ENCODE data around the gene IDH3G. TPM values are rescaled to one million over a fixed set of nuclear protein-coding genes. Genes with fewer than 3 reads are reported as not detected.
"Not testable (repeated sequence)": the region's sequence is repeated elsewhere in the genome, so short reads cannot be mapped to it uniquely, and the experiment has no call there.

Gene IDH3G
- total RNA-seq, 1 donor from 2014 or later: 56.7 TPM

DNA sequence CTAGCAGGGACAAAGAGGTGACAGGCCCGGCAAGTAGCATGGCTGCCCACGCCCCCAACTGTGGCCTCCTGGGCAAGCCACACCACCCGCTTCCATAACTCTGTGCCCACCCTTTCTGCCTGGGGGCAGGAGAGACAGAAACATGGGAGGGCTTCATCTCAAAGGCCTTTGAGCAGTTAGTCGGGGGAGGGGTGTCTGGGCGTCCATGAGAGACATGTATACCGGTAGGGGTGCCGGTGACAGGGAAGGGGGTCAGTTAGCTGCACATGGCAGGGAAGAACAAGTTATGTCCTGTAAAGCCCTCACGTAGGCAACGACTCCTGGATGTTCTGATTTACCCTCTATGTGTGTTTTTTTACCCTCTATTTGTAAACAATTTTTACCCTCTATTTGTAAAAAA lies 26.9 kb upstream of the IDH3G start:
- Mint-ChIP-seq H3K36me3 (ENCODE audit: unreplicated experiment) (no peaks in the 10 kb centered on the region), H3K27ac (ENCODE audit: unreplicated experiment) (peak overlapping the region; percentile 62), H3K9me3 (ENCODE audit: unreplicated experiment) (peaks cover 7% of the 10 kb centered on the region), H3K4me1 (ENCODE audit: low read depth, unreplicated experiment) (peaks cover 10% of the 10 kb centered on the region), H3K4me3 (ENCODE audit: unreplicated experiment) (peak overlapping the region; percentile 61), H3K27me3 (ENCODE audit: unreplicated experiment) (peaks cover 9% of the 10 kb centered on the region)
- no peak for DNase-seq
- TF ChIP-seq, protein P1, sequence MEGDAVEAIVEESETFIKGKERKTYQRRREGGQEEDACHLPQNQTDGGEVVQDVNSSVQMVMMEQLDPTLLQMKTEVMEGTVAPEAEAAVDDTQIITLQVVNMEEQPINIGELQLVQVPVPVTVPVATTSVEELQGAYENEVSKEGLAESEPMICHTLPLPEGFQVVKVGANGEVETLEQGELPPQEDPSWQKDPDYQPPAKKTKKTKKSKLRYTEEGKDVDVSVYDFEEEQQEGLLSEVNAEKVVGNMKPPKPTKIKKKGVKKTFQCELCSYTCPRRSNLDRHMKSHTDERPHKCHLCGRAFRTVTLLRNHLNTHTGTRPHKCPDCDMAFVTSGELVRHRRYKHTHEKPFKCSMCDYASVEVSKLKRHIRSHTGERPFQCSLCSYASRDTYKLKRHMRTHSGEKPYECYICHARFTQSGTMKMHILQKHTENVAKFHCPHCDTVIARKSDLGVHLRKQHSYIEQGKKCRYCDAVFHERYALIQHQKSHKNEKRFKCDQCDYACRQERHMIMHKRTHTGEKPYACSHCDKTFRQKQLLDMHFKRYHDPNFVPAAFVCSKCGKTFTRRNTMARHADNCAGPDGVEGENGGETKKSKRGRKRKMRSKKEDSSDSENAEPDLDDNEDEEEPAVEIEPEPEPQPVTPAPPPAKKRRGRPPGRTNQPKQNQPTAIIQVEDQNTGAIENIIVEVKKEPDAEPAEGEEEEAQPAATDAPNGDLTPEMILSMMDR (IDR thresholded peaks at IDR 0.05; ENCODE audit: partially characterized antibody, unreplicated experiment): no peak

DNA sequence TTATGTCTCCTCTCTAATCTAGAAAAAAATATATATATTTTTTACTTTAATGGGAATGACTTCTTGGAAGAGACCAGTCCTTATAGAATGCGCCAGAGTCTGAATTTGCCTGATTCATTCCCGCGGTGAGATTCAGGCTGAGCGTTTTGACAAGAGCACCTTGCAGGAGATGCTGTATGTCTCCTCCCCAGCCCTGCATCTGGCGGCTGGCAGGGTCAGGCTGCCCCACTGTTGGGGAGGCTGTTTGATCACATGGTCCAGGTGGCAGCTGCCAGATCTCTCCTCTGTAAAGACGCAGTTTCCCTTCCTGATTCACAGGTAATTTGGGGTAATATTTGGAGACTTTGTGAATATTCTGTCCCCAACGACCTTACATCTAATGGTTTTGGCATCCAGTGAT lies 26.4 kb upstream of the IDH3G start:
- no peak for DNase-seq
- Mint-ChIP-seq H3K4me1 (ENCODE audit: low read depth, unreplicated experiment) (peaks cover 10% of the 10 kb centered on the region), H3K9me3 (ENCODE audit: unreplicated experiment) (peaks cover 7% of the 10 kb centered on the region), H3K36me3 (ENCODE audit: unreplicated experiment) (no peaks in the 10 kb centered on the region), H3K4me3 (ENCODE audit: unreplicated experiment) (peak overlapping the region; percentile 61), H3K27me3 (ENCODE audit: unreplicated experiment) (peaks cover 9% of the 10 kb centered on the region), H3K27ac (ENCODE audit: unreplicated experiment) (peak overlapping the region; percentile 62)
- TF ChIP-seq, protein P1 (IDR thresholded peaks at IDR 0.05; ENCODE audit: partially characterized antibody, unreplicated experiment): no peak

DNA sequence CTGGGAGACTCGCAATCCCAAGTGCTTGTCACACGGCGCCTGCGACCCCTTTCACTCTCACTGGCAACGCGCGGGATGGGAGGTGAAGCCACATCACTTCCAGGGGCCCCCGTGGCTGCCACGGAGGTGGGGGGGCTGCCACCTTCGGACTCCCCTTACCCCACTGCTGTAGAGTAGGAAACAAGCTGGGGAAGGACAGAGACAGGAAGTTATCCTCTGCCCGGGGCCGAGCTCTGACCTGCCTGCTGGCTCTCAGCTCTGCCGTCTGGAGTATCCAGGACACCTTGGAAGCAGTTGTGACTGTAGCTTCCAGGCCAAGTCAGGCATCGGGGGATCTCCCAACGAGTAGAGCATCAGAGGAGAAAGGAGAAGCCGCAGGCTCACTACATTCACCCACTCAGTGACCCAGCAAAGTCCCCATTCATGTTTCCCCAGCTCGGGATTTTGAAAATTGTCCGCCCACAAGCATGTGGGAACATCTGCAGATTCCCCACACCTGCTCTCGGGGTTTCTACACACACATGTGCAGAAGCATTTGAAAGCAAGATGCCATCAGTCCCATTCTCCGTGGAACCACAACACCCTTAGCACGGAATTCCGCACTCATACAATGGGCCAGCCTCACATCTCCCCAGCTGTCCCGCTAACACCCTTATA lies 25.3 kb upstream of the IDH3G start:
- Mint-ChIP-seq H3K27me3 (ENCODE audit: unreplicated experiment) (peaks cover 10% of the 10 kb centered on the region), H3K9me3 (ENCODE audit: unreplicated experiment) (peaks cover 7% of the 10 kb centered on the region), H3K36me3 (ENCODE audit: unreplicated experiment) (no peaks in the 10 kb centered on the region), H3K4me3 (ENCODE audit: unreplicated experiment) (peak overlapping the region; percentile 63), H3K4me1 (ENCODE audit: low read depth, unreplicated experiment) (peaks cover 10% of the 10 kb centered on the region), H3K27ac (ENCODE audit: unreplicated experiment) (peak overlapping the region; percentile 79)
- DNase-seq: no peak
- TF ChIP-seq, protein P1 (IDR thresholded peaks at IDR 0.05; ENCODE audit: partially characterized antibody, unreplicated experiment): no peak

DNA sequence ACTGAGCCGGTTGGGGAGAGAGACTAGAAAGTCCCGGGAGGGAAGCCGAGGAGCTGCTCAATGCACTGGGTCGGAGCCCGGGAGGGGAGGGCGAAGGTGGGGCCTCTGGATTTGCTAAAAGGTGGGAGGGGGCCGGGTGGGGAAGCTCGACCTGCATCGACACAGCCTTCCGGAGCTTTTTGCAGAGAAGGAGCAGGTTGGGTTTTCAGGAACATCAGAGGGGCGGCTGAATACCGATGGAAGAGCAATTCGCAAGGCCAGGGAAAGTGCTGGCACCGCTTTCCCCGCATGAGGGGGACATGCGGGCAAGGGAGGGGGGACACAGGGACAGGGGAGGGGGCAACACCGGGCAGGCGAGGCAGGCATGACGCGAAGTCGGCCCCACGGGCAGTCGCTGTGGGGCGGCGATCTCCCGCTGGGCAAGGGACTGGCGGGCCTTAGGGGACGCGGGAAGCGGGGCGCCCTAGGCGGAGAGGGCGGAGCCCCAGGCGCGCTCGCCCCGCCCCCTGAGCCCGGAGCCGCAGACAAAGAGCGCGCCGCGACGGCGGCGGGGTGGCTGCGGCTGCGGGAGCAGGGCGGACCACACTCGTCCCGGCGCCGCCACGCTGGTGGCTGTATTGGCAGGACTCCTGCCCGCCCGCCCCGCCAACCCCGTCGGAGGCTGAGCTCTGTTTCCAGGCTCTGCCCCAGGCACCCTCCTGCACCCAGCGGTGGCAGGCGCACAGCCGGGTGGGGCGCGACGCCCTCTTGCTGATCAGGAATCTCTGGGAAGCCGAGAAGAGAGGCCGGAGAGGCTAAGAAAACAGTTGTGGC lies 24.6 kb upstream of the IDH3G start:
- Mint-ChIP-seq H3K4me3 (ENCODE audit: unreplicated experiment) (peak overlapping the region; percentile 63), H3K27ac (ENCODE audit: unreplicated experiment) (peak overlapping the region; percentile 79), H3K27me3 (ENCODE audit: unreplicated experiment) (peaks cover 10% of the 10 kb centered on the region), H3K36me3 (ENCODE audit: unreplicated experiment) (no peaks in the 10 kb centered on the region), H3K4me1 (ENCODE audit: low read depth, unreplicated experiment) (peaks cover 10% of the 10 kb centered on the region), H3K9me3 (ENCODE audit: unreplicated experiment) (peaks cover 7% of the 10 kb centered on the region)
- TF ChIP-seq, protein P1 (IDR thresholded peaks at IDR 0.05; ENCODE audit: partially characterized antibody, unreplicated experiment): no peak
- DNase-seq: peak; percentile 75

DNA sequence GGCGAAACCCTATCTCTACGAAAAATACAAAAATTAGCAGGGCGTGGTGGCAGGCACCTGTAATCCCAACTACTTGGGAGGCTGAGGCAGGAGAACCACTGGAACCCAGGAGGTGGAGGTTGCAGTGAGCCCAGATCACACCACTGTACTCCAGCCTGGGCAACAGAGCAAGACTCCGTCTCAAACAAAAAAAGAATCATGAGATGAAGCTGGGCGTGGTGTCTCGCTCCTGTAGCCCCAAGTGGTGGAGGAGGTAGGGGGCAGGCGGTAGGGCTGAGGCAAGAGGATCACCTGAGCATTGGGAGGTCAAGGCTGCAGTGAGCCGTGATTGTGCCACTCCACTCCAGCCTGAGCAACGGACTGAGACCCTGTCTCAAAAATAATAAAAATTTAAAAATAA lies 23.9 kb upstream of the IDH3G start:
- H3K36me3 Mint-ChIP-seq (ENCODE audit: unreplicated experiment); H3K27ac Mint-ChIP-seq (ENCODE audit: unreplicated experiment); H3K9me3 Mint-ChIP-seq (ENCODE audit: unreplicated experiment); H3K4me3 Mint-ChIP-seq (ENCODE audit: unreplicated experiment); DNase-seq: not testable (repeated sequence)
- peaks cover 10% of the 10 kb centered on the region for H3K27me3 Mint-ChIP-seq (ENCODE audit: unreplicated experiment)
- H3K4me1 Mint-ChIP-seq (ENCODE audit: low read depth, unreplicated experiment): peaks cover 12% of the 10 kb centered on the region

Measured in glutamatergic neuron (in vitro differentiated cells).